ENCODE data around the gene EFNB3.
A peak's percentile ranks its signal among the peaks of the same experiment; 100 is the strongest.

DNA sequence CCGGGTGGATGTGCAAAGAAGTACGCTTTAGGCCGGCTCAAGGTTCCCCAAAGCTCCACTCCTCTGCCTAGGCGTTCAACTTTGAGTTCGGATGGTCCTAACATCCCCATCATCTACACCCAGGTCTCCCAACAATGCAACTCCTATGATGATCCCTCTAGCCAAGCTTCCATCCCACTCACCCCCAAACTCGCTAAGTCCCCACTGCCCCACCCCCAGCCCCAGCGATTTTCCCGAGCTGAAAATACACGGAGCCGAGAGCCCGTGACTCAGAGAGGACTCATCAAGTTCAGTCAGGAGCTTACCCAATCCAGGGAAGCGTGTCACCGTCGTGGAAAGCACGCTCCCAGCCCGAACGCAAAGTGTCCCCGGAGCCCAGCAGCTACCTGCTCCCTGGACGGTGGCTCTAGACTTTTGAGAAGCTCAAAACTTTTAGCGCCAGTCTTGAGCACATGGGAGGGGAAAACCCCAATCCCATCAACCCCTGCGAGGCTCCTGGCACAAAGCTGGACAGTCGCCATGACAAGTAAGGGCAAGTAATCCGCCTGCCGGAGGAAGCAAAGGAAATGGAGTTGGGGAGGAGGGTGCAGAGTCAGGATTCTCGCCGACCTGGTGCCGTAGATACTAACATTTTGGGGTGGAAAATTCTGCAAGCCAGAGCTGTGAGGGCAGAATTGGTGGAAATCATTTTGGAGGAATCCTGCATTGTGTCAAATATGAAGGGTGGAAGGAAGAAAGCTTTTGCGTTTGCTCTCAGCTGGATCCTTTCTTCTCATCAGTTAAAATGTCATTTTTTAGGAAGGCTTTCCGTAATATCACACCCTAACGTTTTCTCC lies 17.7 kb upstream of the EFNB3 start, which contains the start of gene TP53:
- TF ChIP-seq POLR2A (IDR thresholded peaks at IDR 0.05): peak in 2 of 4 donors; percentile 52 to 53
- no peak for TF ChIP-seq EP300 (IDR thresholded peaks at IDR 0.05)
- TF ChIP-seq, protein P1, sequence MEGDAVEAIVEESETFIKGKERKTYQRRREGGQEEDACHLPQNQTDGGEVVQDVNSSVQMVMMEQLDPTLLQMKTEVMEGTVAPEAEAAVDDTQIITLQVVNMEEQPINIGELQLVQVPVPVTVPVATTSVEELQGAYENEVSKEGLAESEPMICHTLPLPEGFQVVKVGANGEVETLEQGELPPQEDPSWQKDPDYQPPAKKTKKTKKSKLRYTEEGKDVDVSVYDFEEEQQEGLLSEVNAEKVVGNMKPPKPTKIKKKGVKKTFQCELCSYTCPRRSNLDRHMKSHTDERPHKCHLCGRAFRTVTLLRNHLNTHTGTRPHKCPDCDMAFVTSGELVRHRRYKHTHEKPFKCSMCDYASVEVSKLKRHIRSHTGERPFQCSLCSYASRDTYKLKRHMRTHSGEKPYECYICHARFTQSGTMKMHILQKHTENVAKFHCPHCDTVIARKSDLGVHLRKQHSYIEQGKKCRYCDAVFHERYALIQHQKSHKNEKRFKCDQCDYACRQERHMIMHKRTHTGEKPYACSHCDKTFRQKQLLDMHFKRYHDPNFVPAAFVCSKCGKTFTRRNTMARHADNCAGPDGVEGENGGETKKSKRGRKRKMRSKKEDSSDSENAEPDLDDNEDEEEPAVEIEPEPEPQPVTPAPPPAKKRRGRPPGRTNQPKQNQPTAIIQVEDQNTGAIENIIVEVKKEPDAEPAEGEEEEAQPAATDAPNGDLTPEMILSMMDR (IDR thresholded peaks at IDR 0.05): no peak

Data from stomach (tissue), 4 donors.